Retinal pigment epithelial cell (primary cell): Measurements from ENCODE around the gene PSKH1.

Experiments
- DNase-seq: peaks from one replicate; pipeline ENCODE4 v3.0.0-alpha.2; 2010; ENCODE audit warnings: low read depth
- H3K4me3 ChIP-seq: 2 replicates; pipeline ENCODE4 v1.5.1; 2011; ENCODE audit warnings: mild to moderate bottlenecking, low read length, control low read depth, moderate library complexity
- CTCF ChIP-seq: conservative IDR thresholded peaks from 2 replicates; pipeline ENCODE4 v1.5.1; 2011; ENCODE audit warnings: low read depth, low read length, control low read depth, inconsistent platforms

PSKH1 gene

DNA sequence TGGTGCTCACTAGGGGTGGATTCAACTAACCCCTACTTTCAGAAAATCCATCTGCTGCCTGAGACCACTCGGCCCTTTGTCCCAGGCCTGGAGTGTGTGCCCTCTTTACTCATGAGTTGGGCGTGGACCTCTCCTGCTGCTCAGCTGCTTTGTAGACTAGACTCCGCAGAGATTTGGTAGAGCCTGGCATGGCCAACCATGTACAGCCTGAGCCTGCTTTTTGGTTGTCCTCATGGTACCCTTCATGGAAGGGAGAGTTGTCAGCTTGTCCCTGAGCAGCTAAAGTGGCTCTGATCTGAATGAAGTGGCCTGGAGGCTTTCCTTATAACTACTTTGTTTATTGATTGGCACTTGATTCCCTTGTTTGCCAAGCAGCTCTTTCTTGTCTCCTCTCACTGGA, 18.7 kb upstream of the PSKH1 start:
- peak overlapping the region; percentile 92 for H3K4me3 ChIP-seq
- no peak for TF ChIP-seq CTCF
- no peak for DNase-seq

- H3K4me3 ChIP-seq = no peak overlapping the region
- no peak for TF ChIP-seq CTCF
- DNase-seq = no peak
These were observed 16.0 kb upstream of the PSKH1 start for GRCh38 chr16:67877064-67877463.

- no peak overlapping the region for H3K4me3 ChIP-seq
- TF ChIP-seq CTCF = no peak
- DNase-seq = no peak
These were observed 14.8 kb upstream of the PSKH1 start for GRCh38 chr16:67878232-67878631.

GRCh38 chr16:67878846-67879245, 14.2 kb upstream of the PSKH1 start:
- DNase-seq = no peak
- no peak overlapping the region for H3K4me3 ChIP-seq
- no peak for TF ChIP-seq CTCF

- H3K4me3 ChIP-seq = no peak overlapping the region
These were observed 13.6 kb upstream of the PSKH1 start for GRCh38 chr16:67879462-67879861.

DNA sequence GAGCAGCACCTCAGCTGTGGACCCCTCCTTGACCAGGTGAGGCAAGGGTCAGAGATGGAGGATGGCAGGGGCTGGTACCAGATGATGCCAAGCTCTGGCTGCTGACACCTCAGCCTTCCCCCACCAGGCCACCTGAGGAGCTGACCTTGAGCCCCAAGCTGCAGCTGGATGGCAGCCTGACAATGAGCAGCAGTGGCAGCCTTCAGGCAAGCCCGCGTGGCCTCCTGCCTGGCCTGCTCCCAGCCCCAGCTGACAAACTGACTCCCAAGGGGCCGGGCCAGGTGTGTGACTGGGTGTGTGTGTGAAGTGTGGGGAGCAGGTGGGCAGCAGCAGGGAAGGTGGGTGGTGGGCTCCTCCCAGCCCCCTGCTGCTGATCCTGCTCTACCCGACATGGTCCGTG, 13.1 kb upstream of the PSKH1 start:
- no peak for TF ChIP-seq CTCF
- H3K4me3 ChIP-seq = no peak overlapping the region
- DNase-seq = no peak

More at GRCh38 chr16:67879462-67879861, 13.6 kb upstream of the PSKH1 start:
- TF ChIP-seq CTCF = no peak
- no peak for DNase-seq

GRCh38 chr16:67880584-67880983, 12.5 kb upstream of the PSKH1 start:
- DNase-seq = no peak
- no peak for TF ChIP-seq CTCF
- H3K4me3 ChIP-seq = no peak overlapping the region
